IMR-90 (cell line): Measurements from ENCODE around the gene OPHN1. TPM values are rescaled to one million over a fixed set of nuclear protein-coding genes. Genes with fewer than 3 reads are reported as not detected.
A peak's percentile ranks its signal among the peaks of the same experiment; 100 is the strongest.

Source experiments
- ATAC-seq: fragments of 200-7000 bp; cut with Tn5 transposase; 2 replicates; pipeline ENCODE4 v1.9.1; 2020; ENCODE audit warnings: low read depth, mild to moderate bottlenecking, moderate library complexity
- BruUV-seq: library from RNA; stranded (reverse); fragments of 400-500 nt; replicated peaks from 2 replicates; lab custom pipeline; 2021; lab: Mats Ljungman, UMichigan
- CTCF ChIA-PET: fragments of 300-600 bp; formaldehyde crosslinking; extraction: SDS; loops from one replicate; lab custom pipeline; 2021; ENCODE audit warnings: antibody characterized with exemption; lab: Yijun Ruan, JAX
- POLR2A ChIA-PET: fragments of 300-600 bp; sonication (Branson Sonifier 250); formaldehyde crosslinking; loops from one replicate; lab custom pipeline; 2022; ENCODE audit warnings: antibody characterized with exemption; ENCODE audit not compliant: unreplicated experiment; lab: Charles Lee
- DNase-seq: peaks from one replicate; pipeline ENCODE4 v3.0.0; 2013
- H2AFZ ChIP-seq: replicated peaks from 2 replicates; pipeline ENCODE3; 2013; ENCODE audit warnings: low read length, mild to moderate bottlenecking; ENCODE audit not compliant: poor library complexity
- H2AK5ac ChIP-seq: 2 replicates; pipeline ENCODE4 v1.6.1; 2013; ENCODE audit warnings: low read depth, low read length, inconsistent platforms
- H2AK9ac ChIP-seq: replicated peaks from 2 replicates; pipeline ENCODE3; 2013; ENCODE audit warnings: mild to moderate bottlenecking, low read depth, low read length, moderate library complexity; ENCODE audit not compliant: poor library complexity
- H2BK120ac ChIP-seq: 2 replicates; pipeline ENCODE4 v1.6.1; 2013; ENCODE audit warnings: low read depth, low read length, inconsistent platforms
- H2BK15ac ChIP-seq: 3 replicates; pipeline ENCODE4 v1.6.1; 2013; ENCODE audit warnings: low read depth, low read length, inconsistent platforms
- H2BK20ac ChIP-seq: 2 replicates; pipeline ENCODE4 v1.6.1; 2013; ENCODE audit warnings: low read depth, mild to moderate bottlenecking, inconsistent platforms, low read length, moderate library complexity
- H2BK5ac ChIP-seq: 2 replicates; pipeline ENCODE4 v1.6.1; 2013; ENCODE audit warnings: mild to moderate bottlenecking, low read depth, low read length, inconsistent platforms; ENCODE audit not compliant: poor library complexity, severe bottlenecking
- H3K14ac ChIP-seq: replicated peaks from 2 replicates; pipeline ENCODE4 v1.6.1; 2013; ENCODE audit warnings: low read depth, low read length, inconsistent platforms
- H3K18ac ChIP-seq: 2 replicates; pipeline ENCODE4 v1.6.1; 2013; ENCODE audit warnings: low read depth, low read length, control low read depth
- H3K23ac ChIP-seq: 2 replicates; pipeline ENCODE4 v1.6.1; 2013; ENCODE audit warnings: low read depth, low read length, inconsistent platforms
- H3K27ac ChIP-seq: 2 replicates; pipeline ENCODE4 v1.5.1; 2013; ENCODE audit warnings: mild to moderate bottlenecking, control low read depth, low read length; ENCODE audit not compliant: insufficient read depth
- H3K27me3 ChIP-seq: 2 replicates; pipeline ENCODE4 v1.6.1; 2013; ENCODE audit warnings: low read length; ENCODE audit not compliant: control insufficient read depth, insufficient read depth
- H3K36me3 ChIP-seq: 2 replicates; pipeline ENCODE4 v1.6.1; 2013; ENCODE audit warnings: low read length, mixed read lengths; ENCODE audit not compliant: control insufficient read depth, insufficient read depth
- H3K4ac ChIP-seq: 2 replicates; pipeline ENCODE4 v1.6.1; 2013; ENCODE audit warnings: low read depth, low read length, inconsistent platforms
- H3K4me1 ChIP-seq: 2 replicates; pipeline ENCODE4 v1.6.1; 2013; ENCODE audit warnings: low read length, mixed read lengths; ENCODE audit not compliant: control insufficient read depth, insufficient read depth
- H3K4me2 ChIP-seq: 2 replicates; pipeline ENCODE4 v1.6.1; 2013; ENCODE audit warnings: low read depth, mild to moderate bottlenecking, control low read depth, low read length, moderate library complexity
- H3K4me3 ChIP-seq: 2 replicates; pipeline ENCODE4 v1.5.1; 2013; ENCODE audit warnings: low read depth, mild to moderate bottlenecking, control low read depth, low read length, moderate library complexity; ENCODE audit not compliant: insufficient read depth
- H3K56ac ChIP-seq: 2 replicates; pipeline ENCODE4 v1.6.1; 2013; ENCODE audit warnings: low read length, inconsistent platforms; ENCODE audit not compliant: insufficient read depth; ENCODE audit errors: extremely low read depth
- H3K79me1 ChIP-seq, 2 experiments: 2 replicates each; pipeline ENCODE4 v1.6.1; 2013; ENCODE audit warnings: low read length in 2 of 2, inconsistent platforms in 1 of 2, low read depth in 1 of 2
- H3K9ac ChIP-seq: 2 replicates; pipeline ENCODE4 v1.6.1; 2013; ENCODE audit warnings: low read depth, low read length, control low read depth
- H3K9me1 ChIP-seq: 2 replicates; pipeline ENCODE4 v1.6.1; 2013; ENCODE audit warnings: low read length, inconsistent platforms; ENCODE audit not compliant: insufficient read depth
- H3K9me3 ChIP-seq: 2 replicates; pipeline ENCODE4 v1.6.1; 2013; ENCODE audit warnings: low read length; ENCODE audit not compliant: control insufficient read depth, insufficient read depth
- H4K20me1 ChIP-seq: 2 replicates; pipeline ENCODE4 v1.6.1; 2013; ENCODE audit warnings: low read length, inconsistent platforms; ENCODE audit not compliant: insufficient read depth
- H4K5ac ChIP-seq: 2 replicates; pipeline ENCODE4 v1.6.1; 2013; ENCODE audit warnings: mild to moderate bottlenecking, low read depth, low read length, control low read depth
- H4K8ac ChIP-seq, 2 experiments: 2 replicates each; pipeline ENCODE4 v1.6.1; 2013; ENCODE audit warnings: low read depth in 2 of 2, low read length in 2 of 2, control low read depth in 1 of 2, inconsistent platforms in 1 of 2
- H4K91ac ChIP-seq: 2 replicates; pipeline ENCODE4 v1.6.1; 2013; ENCODE audit warnings: low read depth, low read length, inconsistent platforms; ENCODE audit not compliant: insufficient read depth
- FOS ChIP-seq: fragments of 150-350 bp; IDR thresholded peaks from 2 replicates; pipeline ENCODE4 v1.6.1; 2016; ENCODE audit warnings: low read depth, low read length
- MAFK ChIP-seq: IDR thresholded peaks from 2 replicates; pipeline ENCODE4 v1.6.1; 2012; ENCODE audit warnings: low read depth, low read length, improper control_type of control experiment
- MAZ ChIP-seq: IDR thresholded peaks from 2 replicates; pipeline ENCODE4 v1.6.1; 2012; ENCODE audit warnings: low read depth, mild to moderate bottlenecking, low read length, improper control_type of control experiment, moderate library complexity, borderline replicate concordance
- RAD21 ChIP-seq: IDR thresholded peaks from 2 replicates; pipeline ENCODE4 v1.6.1; 2012; ENCODE audit warnings: low read length, improper control_type of control experiment
- RCOR1 ChIP-seq: IDR thresholded peaks from 2 replicates; pipeline ENCODE4 v1.6.1; 2012; ENCODE audit warnings: mild to moderate bottlenecking, low read length, improper control_type of control experiment; ENCODE audit not compliant: insufficient replicate concordance
- RFX5 ChIP-seq: IDR thresholded peaks from 2 replicates; pipeline ENCODE4 v1.8.0; 2012; ENCODE audit warnings: low read depth, mild to moderate bottlenecking, low read length, moderate library complexity
- WGBS, 2 experiments: methylation state at CpG; one replicate each; pipeline versions ENCODE4 v1.1.5 to v1.1.7; 2013; ENCODE audit warnings: missing lambda C conversion rate in 2 of 2; ENCODE audit not compliant: insufficient read length in 1 of 2; ENCODE audit errors: extremely low coverage in 2 of 2; 5-methylcytosine and 5-hydroxymethylcytosine counted together
- dilution Hi-C: fragments of 300-500 bp; cut with HindIII; formaldehyde crosslinking; loops from one replicate; pipeline ENCODE4 v1.14.3; 2018; ENCODE audit warnings: low sequenced_read_pairs; ENCODE audit not compliant: unreplicated experiment
- in situ Hi-C: fragments of 300-500 bp; cut with MboI; formaldehyde crosslinking; loops from 3 replicates; pipeline ENCODE4 v1.14.3; 2019; ENCODE audit warnings: low sequenced_read_pairs, inconsistent platforms, mixed read lengths
- intact Hi-C: fragments of 100-400 bp; cut with micrococcal nuclease; formaldehyde crosslinking; loops from 2 replicates; pipeline ENCODE4 v1.10.0; 2022
- polyA plus RNA-seq, 3 experiments: library from polyadenylated mRNA; depleted of rRNA; stranded (reverse); fragments of >200 nt; gene quantifications; 2 replicates each; pipeline ENCODE4 v1.2.3, GENCODE V29; 2012; ENCODE audit warnings: low replicate concordance in 1 of 3
- total RNA-seq: library from RNA; depleted of rRNA; stranded (reverse); fragments of >200 nt; gene quantifications from 2 replicates; pipeline ENCODE4 v1.2.3, GENCODE V29; 2012
- TF ChIP-seq, protein P1 (sequence below): conservative IDR thresholded peaks from 2 replicates; pipeline ENCODE4 v1.5.1; 2012; ENCODE audit warnings: mild to moderate bottlenecking, low read depth, low read length, improper control_type of control experiment

Gene OPHN1
- total and polyA plus RNA-seq, 2 of the 4 experiments (the other 2 are of a cell fraction): 4.0 to 13.1 TPM

DNA sequence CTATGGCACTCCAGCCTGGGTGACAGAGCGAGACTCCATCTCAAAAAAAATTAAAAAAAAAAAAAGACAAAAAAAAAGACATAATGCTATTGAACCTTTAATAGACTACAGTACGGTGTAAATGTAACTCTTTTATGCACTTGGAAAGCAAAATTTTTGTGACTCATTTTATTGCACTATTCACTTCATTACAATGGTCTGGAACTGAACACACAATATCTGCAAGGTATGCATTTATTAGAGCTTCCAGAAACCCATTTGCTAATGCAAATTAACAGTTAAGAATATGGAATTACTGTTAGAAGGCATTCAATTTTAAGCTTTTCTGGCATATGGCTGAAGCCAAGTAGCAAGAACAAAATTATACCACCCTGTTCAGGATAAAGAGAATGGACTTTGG lies 176.3 kb downstream of the OPHN1 start:
- Histone ChIP-seq H4K91ac (no peak overlapping the region), H3K79me1 (no peaks in the 10 kb centered on the region), H3K4me1 (no peaks in the 10 kb centered on the region), H2AFZ (no peak overlapping the region), H2AK5ac (no peak overlapping the region), H3K27ac (no peak overlapping the region), H2BK15ac (no peak overlapping the region), H4K5ac (no peak overlapping the region), H3K4me2 (no peak overlapping the region), H2BK120ac (no peak overlapping the region), H3K36me3 (no peaks in the 10 kb centered on the region), H3K23ac (no peak overlapping the region), H3K27me3 (no peaks in the 10 kb centered on the region), H3K9ac (no peak overlapping the region), H4K8ac (no peak overlapping the region), H2BK5ac (no peak overlapping the region), H3K9me3 (no peaks in the 10 kb centered on the region), H3K18ac (no peak overlapping the region), H3K4ac (no peak overlapping the region), H3K4me3 (no peak overlapping the region), H4K20me1 (no peaks in the 10 kb centered on the region), H2BK20ac (no peak overlapping the region), H2AK9ac (no peak overlapping the region), H3K14ac (no peak overlapping the region), H3K56ac (no peak overlapping the region), H3K9me1 (no peaks in the 10 kb centered on the region)
- TF ChIP-seq MAZ (no peak), FOS (no peak), MAFK (peak; percentile 72), RFX5 (no peak), RAD21 (no peak), RCOR1 (no peak)
- TF ChIP-seq, protein P1, sequence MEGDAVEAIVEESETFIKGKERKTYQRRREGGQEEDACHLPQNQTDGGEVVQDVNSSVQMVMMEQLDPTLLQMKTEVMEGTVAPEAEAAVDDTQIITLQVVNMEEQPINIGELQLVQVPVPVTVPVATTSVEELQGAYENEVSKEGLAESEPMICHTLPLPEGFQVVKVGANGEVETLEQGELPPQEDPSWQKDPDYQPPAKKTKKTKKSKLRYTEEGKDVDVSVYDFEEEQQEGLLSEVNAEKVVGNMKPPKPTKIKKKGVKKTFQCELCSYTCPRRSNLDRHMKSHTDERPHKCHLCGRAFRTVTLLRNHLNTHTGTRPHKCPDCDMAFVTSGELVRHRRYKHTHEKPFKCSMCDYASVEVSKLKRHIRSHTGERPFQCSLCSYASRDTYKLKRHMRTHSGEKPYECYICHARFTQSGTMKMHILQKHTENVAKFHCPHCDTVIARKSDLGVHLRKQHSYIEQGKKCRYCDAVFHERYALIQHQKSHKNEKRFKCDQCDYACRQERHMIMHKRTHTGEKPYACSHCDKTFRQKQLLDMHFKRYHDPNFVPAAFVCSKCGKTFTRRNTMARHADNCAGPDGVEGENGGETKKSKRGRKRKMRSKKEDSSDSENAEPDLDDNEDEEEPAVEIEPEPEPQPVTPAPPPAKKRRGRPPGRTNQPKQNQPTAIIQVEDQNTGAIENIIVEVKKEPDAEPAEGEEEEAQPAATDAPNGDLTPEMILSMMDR: no peak
- dilution Hi-C loops: no loop called here
- BruUV-seq: no TSS peak
- CTCF ChIA-PET: no interaction called here
- DNase-seq (no peak), ATAC-seq (no peak)
- no CpG with 5 or more reads among the region's 2 CpGs for WGBS, 2 experiments
- in situ Hi-C loops: no loop called here
- intact Hi-C loops: no loop called here
- POLR2A ChIA-PET: no interaction called here
